SK-N-DZ (cell line): ENCODE measurements around the gene ADAMTS17. TPM values are rescaled to one million over a fixed set of nuclear protein-coding genes. Genes with fewer than 3 reads are reported as not detected.

Source experiments
- DNase-seq: peaks from one replicate; pipeline ENCODE4 v3.0.0-alpha.2; 2015; ENCODE audit warnings: low spot score
- polyA plus RNA-seq, 2 experiments: library from polyadenylated mRNA; depleted of rRNA; stranded (reverse); fragments of >200 nt; gene quantifications; 2 replicates each; pipeline ENCODE4 v1.2.3, GENCODE V29; 2014

The ADAMTS17 gene
- 4.2 and 11.2 TPM in 2 replicates for polyA plus RNA-seq (2014; cell fraction: cytosol; rRNA removed)
- 7.2 and 7.8 TPM in 2 replicates for polyA plus RNA-seq (2014; cell fraction: nucleus; rRNA removed)

- DNase-seq: peak; percentile 97
Observed at GRCh38 chr15:100341750-100342560, at the start of gene ADAMTS17. TSS of gene ADAMTS17 (minus strand) at chr15:100341975. CDS start at chr15:100341899, 76 bp downstream.

DNA sequence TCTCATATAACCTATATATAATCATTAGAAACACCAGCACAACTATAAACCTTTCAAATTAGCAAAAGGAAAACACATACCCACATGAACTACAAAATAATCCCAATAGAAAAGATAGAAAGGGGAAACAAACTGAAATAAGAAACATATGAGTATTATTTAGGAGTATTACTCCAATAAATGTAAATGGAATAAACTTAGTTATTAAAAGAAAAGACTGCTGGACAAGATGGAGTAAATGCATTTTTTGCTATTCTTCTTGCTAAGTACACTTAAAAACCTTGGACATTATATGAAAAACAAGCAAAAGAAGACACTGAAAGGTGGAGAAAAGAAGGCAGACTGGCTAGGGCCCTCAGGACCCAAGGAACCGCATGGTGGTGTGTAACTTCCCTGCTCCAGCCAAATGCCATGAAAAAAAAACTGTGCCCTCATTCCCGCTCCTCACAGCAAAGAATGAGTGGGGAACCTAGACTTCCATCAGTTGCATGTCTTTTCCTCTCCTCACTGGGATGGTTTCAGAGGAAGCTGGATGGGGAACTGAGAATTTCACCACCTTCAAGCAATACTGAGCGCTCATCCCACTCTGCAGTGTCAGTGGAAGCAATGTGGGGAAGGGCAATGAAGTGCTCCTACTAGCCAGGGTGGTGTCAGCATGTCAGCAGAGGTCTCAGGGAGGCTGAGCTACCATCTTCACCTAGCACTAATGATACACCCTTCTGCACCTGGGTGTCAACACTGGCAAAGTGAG is 43.7 kb upstream of the ADAMTS17 start:
- DNase-seq: no peak

GRCh38 chr15:100384108-100384410 is 42.3 kb upstream of the ADAMTS17 start:
- DNase-seq: no peak

- DNase-seq: peak; percentile 53
Observed at GRCh38 chr15:100383302-100384107, 41.7 kb upstream of the ADAMTS17 start.

- no peak for DNase-seq
Observed at GRCh38 chr15:100373942-100374341, 32.2 kb upstream of the ADAMTS17 start.

DNA sequence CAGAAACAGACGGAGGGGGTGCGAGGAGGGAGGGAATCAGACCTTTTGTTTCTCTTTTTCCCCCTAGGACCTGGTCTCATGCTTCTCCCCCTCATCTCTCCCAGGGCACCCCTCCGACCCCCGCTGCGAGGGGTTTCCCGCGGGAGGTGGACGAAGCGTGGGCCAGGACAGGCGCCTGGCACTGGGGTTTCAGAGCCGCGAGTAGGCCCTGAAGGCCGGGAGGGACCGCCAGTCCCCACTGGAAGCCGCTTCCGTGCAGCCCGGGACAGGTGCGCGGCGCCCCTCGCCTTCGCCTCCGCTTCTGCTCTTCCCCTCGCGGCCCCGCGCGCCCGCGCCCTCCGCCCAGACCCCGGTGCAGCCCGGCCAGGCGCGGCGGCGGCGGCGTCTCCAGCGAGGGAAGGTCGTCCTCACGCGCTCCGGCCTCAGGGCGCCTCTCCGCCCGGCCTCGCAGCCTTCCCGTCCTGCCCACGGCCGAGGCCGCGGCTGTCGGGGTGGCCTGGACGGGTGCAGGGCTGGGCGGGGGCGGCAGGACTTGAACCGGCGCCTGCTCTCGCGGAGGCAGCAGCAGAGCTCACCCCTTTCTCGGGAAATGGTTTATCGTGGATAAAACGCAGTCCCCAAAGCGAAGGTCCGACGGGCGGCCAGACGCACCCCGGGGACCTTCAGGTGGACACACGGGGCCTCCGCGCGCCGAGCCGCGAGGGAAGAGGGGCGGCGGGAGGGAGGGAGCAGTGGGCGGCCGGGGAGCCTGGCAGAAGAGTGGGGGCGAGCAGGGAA is 31.5 kb upstream of the ADAMTS17 start:
- DNase-seq: no peak

DNA sequence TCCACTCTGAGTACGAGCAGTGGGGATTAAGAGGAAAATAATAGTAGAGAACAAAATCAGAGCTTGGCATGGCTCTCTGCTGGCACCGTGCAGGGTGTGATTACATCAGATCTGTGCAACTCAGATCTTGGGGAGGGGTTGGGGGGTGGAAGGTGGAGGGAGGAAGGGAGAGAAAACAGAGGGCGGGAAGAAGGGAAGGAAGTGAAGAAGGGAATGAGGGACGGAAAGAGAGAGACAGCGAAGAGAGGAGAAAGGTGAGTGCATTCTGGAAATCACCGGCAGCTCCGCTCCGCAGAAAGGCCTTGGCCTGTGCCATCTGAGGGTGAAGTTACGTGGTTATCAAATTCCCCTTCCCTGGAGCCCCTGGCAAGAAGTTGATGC is 31.0 kb upstream of the ADAMTS17 start:
- DNase-seq: no peak

- no peak for DNase-seq
Observed at GRCh38 chr15:100355342-100355741, 13.6 kb upstream of the ADAMTS17 start.

DNA sequence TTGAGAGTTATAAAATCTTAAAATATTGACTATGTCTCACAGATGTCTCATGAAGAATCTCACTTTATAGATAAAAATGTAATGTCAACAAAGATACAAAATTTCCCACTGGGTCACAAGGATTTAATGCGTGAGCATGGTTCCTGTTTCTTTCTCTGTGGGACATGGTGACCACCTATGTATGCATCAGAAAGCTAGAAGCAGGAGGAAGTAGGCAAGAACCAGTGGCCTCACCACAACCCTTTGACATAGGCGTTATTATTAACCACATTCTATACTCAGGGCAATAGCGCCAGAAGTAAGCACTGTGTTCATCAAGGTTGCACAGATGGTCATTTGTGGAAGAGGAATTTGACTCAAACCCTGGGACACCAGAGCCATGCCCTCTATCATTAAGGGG is 11.7 kb upstream of the ADAMTS17 start:
- DNase-seq: no peak

- no peak for DNase-seq
Observed at GRCh38 chr15:100350434-100351226, 8.9 kb upstream of the ADAMTS17 start.

DNA sequence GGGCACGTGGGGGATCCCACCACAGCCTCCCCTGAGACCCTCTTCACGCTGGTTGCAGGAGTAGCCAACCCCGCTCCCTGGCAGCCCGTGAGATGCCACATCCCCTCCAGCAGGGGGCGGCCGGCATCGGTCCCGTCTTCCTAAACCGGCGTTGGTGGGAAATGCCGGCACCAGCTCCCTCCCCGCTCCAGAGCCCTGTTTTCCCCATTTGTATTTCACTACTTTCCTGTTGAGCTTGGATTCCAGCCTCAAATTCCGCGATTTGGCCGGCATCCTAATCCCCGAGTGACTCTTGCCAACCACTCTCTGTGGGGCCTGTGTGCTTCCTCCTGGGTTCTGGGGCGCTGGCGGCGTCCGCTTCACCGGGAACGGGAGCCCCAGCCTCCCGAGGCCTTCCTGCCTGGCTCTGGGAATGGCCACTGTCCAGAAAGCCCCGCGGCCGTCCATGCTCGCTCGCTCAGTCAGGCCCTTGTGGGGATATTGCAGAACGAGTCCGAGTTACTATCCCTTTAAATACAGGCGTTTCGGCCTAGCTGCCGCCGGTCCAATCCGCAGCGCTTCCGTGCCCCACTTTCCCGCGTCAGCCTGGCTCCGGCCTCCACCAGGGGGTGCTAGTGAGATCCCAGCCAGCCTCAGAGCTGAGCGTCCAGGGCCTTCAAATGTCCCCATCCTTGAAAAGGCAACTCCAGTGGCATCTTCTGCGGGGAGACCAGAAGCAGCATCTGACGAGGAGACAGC is 8.1 kb upstream of the ADAMTS17 start:
- peak; percentile 45 for DNase-seq

- no peak for DNase-seq
Observed at GRCh38 chr15:100349321-100349695, 7.5 kb upstream of the ADAMTS17 start.

GRCh38 chr15:100348578-100348977 is 6.8 kb upstream of the ADAMTS17 start:
- no peak for DNase-seq

DNA sequence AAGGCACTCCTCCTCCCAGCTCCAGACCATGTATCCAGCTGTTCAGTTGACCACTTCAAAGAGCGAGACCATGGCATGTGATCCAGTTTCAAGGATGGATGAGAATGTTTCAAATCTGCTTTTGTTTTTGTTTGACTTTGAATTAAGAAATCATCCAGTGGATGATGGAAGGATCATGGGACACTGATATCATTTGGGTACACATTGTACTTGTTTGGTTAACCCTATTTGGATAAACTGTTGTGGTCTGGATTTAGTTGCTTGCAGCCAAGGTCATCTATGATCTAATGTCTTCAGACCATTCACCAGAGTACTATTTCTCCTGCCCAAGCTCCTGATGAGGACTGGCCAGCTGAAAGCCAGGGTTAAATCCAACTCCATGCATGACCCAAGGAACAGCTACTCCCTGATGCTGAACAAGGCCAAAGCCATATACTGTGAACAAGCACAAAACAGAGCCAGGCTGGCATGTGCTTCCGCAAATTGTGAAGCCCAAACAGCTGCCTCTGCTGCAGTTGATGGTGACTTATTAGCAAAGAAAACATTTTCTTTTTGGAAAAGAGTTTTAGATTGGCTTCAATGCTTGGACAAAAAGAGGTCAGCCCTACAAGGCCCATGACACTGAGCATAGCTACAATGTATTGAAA is 5.2 kb upstream of the ADAMTS17 start:
- no peak for DNase-seq

- DNase-seq: no peak
Observed at GRCh38 chr15:100345438-100345837, 3.7 kb upstream of the ADAMTS17 start.

GRCh38 chr15:100343251-100343650 is 1.5 kb upstream of the ADAMTS17 start:
- no peak for DNase-seq

- DNase-seq: no peak
Observed at GRCh38 chr15:100341239-100341749, 481 bp downstream of the ADAMTS17 start.

- DNase-seq: no peak
Observed at GRCh38 chr15:100340721-100341238, 995 bp downstream of the ADAMTS17 start.

GRCh38 chr15:100339999-100340398 is 1.8 kb downstream of the ADAMTS17 start:
- no peak for DNase-seq
